ENCODE measurements around the gene PON3. TPM values are rescaled to one million over a fixed set of nuclear protein-coding genes. Genes with fewer than 3 reads are reported as not detected.

PON3 gene
- 0.85 and 0.93 TPM in 2 replicates for total RNA-seq

DNA sequence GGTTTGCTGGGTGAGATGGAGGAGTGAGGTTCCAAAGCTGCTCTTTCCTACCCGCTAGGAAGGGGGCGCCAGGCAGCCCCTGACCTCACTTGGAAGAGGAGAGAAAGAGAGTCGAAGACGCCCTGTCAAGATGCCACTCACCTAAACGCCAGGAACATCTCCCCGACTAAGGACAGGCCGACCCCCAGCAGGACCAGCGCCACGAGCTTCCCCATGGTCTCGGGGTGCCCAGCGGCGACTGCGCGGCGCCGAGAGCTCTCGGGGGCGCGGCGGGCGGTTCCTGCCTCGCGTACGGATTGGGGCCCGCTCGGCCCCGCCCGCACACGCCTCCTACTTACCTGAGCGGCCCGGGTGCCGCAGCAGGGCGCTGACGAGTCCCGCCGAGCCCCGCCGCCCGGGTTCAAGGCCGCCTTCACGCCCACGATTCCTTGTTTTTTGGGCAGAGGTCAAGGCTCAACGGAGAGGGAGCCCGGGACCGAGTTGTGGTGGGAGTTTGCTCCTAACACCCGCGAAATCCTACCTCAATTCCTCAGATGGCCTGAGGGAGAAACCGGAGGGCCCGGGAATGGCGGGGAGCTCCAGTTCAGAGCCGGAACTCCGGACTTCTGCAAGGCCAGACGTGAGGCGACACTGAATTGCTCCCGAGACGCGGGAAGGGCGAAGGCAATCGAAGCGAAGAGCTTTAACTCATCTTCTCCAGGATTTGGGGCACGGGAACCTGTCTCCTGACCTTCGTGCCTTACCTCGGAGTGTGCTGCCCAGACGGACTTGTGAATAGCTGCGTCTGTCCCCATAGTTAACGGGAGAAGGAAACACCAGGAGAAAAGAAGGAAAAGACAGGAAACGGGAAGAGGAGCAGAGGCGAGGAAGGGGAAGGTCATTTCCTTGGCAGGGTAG is at the start of gene PON3:
TSS of gene PON3 (minus strand) at position 240 of the 897 bp plus-strand sequence. CDS start at position 215, 25 bp downstream.
- DNase-seq: peak; percentile 38

GRCh38 chr7:95444796-95445195 is 48.6 kb upstream of the PON3 start:
- no peak for DNase-seq

DNA sequence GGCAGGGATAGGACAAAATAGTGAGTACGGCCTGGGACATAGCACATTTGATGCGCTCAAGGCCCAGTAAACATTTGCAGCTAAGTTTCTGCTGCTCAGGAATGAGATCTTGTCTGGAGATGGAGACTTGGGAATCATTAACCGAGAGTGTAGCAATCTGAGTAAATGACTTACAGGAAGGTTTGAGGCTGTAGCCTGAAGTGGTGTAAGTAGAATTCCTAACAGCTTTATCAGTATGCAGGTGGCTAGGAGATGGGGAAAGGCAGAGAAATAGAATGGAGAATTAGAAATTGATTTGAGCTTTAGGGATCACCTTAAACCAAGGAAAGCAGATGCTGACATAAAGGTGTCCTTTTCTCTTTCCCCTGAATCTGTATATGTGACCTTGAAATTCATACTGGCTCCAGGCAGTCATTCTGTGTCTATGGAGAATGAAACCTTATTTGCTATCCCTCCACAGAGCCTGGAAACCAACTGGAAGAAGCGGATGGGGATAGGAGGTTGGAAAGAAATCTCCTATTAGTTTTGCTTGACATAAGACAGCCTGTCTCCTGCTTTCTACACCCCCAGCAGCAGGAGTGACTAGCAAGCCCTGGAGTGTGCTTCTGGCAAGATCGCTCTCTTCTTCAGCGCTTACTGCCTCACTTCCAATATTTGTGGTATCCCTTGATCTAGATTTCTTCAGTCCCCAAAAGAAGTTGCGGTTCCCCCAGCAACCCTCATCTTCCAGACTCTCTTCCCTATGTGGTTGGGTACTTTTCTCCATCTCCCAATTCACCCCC is 45.1 kb upstream of the PON3 start:
- no peak for DNase-seq

GRCh38 chr7:95440394-95441038 is 44.3 kb upstream of the PON3 start:
- DNase-seq: no peak

DNA sequence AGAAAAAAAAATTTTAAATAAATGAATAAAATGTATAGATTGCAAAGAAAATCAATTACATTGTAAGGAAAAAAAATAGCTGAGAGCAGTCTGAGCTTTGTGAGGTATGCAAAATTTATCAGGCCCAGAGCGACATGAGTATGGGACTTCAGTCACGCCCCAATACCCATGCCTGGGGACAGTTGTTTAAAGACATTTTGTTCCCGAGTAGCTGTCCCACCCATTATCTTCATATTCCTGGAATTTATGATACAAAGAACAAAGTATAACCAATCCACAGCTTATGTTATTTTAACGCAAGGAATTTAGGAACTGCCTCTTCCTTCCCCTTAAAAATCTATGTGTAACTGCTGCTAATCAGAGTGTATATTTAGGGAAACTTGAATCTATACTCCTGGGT is 40.2 kb upstream of the PON3 start:
- DNase-seq: peak; percentile 12

GRCh38 chr7:95435422-95435780 is 39.2 kb upstream of the PON3 start:
- DNase-seq: no peak

DNA sequence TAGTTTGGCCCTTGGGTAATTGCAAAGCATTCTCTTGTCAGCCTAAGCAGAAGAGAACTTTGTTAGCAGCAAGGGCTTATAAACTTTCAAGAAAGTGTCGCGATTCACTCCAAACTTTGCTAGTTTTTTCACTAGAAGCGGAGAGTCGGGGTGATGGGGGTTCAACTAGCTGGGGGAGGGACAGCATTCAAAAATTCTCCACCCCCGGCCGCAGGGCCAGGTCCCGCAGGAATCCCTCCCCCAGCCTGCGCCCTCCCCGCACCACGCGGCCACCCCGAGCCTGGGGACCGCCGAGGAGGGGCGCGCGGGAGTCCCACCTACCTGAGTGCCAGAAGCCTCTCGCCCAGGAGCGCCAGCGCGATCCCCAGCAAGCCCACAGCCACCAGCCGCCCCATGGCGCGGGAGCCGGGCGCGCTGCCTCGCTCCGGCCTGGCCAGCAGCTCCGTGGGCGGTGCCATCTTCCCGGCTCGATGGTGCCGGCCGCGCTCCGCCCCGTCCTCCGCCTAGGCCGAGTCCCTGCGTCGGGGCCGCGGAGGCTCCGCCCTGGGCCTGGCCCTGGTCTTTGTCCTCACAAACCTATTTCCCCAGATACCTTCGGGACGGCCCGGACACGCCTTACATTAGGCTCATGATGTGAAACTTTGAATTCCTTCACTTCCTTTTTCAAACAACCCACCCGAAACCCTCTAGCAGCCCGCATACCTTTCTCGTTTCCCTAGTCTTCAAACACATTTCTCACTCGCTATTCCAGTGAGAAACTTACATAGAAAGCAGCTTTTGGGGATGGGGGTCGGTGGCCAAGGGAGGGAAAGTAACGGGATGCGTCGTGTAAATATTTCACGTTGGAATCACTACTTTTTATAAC is 38.6 kb upstream of the PON3 start, which contains the start of gene PON2:
TSS of gene PON2 (minus strand) at position 472 of the 865 bp plus-strand sequence. CDS start at position 395, 77 bp downstream.
- peak; percentile 90 for DNase-seq

GRCh38 chr7:95433952-95434556 is 37.9 kb upstream of the PON3 start:
- DNase-seq: no peak

DNA sequence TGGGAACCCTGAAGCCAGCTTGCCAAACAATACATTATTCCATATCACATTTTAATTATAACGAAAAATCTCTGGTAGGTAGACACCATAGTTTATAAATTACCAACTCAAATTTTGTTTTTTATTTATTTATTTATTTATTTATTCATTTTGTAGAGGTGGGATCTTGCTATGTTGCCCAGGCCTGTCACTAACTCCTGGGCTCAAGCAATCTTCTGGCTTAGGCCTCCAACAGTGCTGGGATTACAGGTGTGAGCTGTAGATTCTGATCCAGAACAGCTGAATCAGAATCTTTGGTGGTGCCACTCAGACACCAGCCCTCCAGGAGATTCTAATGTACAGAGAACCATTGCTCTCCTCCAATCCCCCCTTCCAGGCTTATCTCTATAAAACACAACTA is 37.0 kb upstream of the PON3 start:
- no peak for DNase-seq

DNA sequence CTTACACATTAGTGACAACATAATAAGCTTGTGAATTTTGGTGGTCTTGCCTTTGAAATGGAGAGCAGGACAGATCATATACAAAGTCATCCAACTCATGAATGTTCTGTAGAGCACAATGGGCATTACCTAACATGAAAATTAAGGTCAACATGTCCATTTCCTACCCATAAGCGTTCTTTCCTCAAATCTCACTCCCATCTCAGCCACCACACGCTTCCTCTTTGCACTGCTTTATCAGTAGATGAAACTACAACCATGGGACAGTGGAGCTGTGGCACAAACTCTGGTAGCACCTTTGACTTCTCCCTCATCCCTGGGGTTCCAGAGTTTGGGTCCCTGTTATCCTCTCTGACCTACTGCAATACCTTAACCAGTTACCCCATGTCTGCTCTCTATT is 36.4 kb upstream of the PON3 start:
- DNase-seq: no peak

DNA sequence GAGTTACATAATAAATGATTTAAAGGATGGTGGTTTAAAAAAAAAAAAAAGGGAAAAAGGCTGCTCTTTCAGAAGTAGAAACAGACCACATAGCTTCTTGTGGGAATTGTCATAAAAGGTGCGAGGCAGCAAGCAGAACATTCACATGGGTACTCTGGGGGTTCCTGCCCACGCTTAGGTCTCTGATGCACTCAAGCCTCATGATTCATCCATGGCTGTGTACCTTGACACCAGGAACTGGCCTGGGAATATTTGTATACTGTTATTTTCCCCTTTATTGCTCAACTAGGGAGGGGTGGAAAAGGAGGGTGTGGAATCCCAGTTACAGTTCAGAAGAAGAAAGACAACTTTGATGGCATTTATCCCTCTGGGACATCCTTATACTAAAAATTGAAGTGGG is 34.7 kb upstream of the PON3 start:
- DNase-seq: peak; percentile 25

- no peak for DNase-seq
Measured at GRCh38 chr7:95429241-95429990, 33.2 kb upstream of the PON3 start.

GRCh38 chr7:95427914-95428516 is 31.8 kb upstream of the PON3 start:
- DNase-seq: no peak

GRCh38 chr7:95427166-95427565 is 31.0 kb upstream of the PON3 start:
- DNase-seq: no peak

- DNase-seq: no peak
Measured at GRCh38 chr7:95425694-95426093, 29.5 kb upstream of the PON3 start.

- no peak for DNase-seq
Measured at GRCh38 chr7:95424716-95425115, 28.5 kb upstream of the PON3 start.

DNA sequence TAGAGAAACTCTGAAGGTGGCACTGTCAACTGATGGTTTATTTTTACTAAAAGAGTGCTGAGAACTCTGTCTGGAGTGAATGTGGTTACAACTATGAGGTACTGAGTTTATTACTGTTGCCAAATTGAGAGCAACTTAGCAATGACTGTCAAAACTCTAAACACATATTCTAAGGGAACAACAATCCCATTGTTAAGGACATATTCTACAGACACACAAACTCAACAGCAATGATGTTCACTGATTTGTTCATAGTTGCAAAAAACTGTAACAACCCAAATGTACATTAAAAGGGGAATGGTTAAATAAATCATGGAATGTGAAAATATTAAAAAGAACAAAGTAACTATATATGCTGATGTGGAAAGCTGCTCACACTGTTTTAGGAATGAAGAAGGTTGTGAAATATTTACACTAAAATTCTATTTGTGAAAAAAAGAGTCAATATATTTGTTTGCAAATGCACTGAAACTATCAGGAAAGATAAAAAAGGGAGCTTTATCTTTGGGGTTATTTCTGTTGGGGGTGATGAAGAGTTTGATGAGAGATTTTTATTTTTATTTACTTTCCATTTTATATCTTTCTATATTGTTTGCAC is 25.8 kb upstream of the PON3 start:
- DNase-seq: no peak

DNA sequence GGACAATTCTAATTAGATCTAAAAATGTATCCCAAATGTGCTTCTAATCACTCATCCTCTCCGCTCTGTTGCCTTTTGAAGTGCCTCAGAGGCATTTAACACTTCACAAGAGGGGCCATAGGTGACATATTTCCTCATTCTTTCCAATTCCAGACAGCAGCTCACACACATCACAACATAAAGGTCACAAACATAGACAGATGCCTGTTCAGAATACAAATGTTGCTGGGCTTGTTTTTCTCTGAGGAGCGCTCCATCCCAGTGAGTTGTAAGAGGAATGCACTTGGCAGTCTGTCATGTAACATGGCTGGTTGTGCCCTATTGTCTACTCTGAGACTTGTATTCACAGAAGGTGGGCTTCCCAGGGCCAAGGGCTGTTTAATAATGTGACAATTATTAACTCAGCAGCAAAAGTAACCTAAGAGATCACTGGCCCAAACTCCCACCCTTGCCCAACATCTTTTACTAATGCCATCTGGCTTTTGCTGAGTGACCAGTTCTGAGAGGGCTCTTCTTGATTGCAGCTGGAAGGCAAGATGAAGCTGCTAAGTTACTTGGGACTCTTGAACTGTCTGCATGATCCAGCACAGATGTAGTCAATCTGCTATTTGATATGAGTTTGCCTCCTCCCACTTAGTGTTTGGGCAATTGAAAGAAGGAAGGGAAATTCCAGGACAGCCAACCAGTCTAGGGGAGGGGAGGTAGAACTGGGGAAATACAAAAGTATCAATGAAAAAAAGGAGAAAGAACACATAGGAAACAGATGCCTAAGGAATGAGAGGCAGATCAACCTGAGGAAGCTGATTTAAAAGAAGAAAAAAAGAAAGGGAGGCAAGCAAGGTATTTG is 25.0 kb upstream of the PON3 start:
- DNase-seq: no peak

DNA sequence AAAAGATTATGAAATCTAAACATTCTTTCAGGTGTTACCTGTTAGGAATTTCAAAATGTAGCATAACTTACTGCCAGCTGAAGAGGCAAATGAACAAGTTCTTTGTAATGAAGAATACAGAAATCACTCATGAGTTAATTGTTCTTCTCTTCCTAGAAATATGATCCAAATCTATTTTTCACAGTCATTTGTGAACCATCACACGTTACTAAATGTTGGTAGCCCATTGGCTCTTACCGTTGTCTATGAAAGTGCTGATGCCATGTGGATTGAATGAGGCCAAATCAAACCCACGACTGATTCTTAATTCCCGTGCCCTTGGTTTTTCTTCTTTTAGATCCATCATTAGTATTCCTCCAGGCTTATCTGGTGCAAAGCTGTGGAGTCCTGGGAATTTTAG is 15.9 kb upstream of the PON3 start:
- DNase-seq: no peak
